A549 treated with dexamethasone at 1 μM for 4 hours (cell line): ENCODE results near the gene AHR. TPM values are rescaled to one million over a fixed set of nuclear protein-coding genes. Genes with fewer than 3 reads are reported as not detected.

Experiments
- total RNA-seq: library from RNA; stranded (reverse); fragments of 200-300 nt; extraction: Qiagen RNA extraction; gene quantifications from 5 replicates; pipeline ENCODE4 v1.2.3, GENCODE V29; 2022

AHR gene
- 6.5 to 12.8 TPM (median 8.7 TPM) in 5 replicates for total RNA-seq

GRCh38 chr7:17298102-17298839, at the start of gene AHR:
Gene AHR, plus strand, starts transcription at chr7:17298652. Its CDS starts 613 bp downstream, at chr7:17299265.

